ENCODE measurements around the gene RAP1GAP.

DNA sequence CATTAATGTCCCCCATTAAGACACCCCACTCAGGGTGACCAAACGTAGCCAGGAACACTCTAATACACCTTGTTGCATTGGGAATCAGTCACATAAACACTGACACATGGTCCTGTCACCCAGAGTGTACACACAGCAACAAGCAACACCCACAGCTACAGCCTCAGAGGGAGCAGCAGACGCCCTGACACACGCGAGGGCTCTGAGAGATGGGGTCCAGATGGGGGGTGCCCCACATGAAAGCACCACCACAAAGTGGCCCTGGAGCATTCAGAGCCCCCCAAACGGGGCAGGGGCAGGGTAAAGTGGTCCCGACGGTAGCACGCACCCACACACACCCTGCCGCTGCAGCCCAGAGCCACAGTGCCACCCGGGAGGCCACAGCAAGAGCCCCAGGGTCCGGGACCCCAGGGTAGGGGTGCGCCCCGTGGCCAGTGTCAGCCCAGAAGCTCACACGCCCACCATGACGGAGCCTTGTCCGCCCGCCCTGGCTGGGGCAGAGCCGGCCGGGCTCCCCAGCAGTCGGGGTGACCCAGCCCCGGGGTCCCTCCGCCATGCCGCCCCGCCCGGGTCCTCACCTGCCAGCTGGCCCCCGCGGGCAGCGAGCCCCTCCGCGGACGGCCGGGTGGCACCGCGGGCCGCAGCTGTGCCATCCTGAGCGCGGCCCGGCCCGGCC is 47.3 kb downstream of the RAP1GAP start:
- TF ChIP-seq CTCF (IDR thresholded peaks at IDR 0.05): no peak
- TF ChIP-seq POLR2A (IDR thresholded peaks at IDR 0.05): no peak
- TF ChIP-seq EP300 (IDR thresholded peaks at IDR 0.05; ENCODE audit: low read depth): no peak

All from transverse colon (tissue), 3 donors.